ENCODE results near the gene D2HGDH.
"Not testable (repeated sequence)": the region's sequence is repeated elsewhere in the genome, so short reads cannot be mapped to it uniquely, and the experiment has no call there.

D2HGDH gene

DNA sequence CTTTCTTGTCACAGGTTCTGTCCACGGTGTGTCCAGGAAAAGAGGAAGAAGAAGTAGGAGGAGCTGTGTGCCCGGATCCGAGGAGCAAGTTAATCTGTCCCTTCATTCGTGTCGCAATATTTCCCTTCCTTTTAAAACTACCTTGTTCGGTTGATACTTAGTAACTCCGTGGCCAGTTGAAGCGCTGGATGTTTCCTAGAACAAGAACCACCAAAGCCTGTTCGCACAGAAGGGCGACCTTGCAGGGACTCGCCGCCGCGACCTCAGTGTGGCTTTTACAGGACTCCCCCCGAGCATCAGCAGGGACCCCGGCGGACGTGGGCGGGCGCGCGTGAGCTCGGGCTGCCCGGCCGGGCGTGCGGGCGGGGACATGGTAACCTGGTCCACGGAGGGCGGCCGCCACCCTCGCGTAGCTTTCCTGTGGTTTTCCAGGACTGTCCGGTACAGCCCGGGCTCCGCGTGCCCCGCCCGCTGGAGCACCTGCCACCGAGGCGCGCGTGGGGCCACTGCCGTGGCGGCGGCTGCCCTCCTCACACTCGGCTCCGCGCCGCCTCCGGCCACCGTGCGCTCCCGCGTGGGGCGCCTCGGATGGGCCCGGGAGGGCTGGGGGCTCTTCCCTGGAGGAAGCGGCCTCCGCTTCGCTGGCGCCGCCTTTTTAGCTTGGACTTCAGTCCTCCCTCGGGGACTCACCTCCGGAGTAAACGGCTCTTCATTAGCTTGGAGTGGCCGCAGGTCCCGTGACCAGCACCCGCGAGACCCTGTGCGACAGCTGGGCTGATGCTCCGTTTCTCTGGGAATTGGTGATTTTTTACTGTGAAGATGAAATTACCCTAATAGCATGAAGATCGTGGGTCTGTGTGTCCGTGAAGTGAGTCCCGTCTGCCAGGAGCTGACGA, 9.2 kb upstream of the D2HGDH start:
- DNase-seq (ENCODE audit: low read depth), result no peak

DNA sequence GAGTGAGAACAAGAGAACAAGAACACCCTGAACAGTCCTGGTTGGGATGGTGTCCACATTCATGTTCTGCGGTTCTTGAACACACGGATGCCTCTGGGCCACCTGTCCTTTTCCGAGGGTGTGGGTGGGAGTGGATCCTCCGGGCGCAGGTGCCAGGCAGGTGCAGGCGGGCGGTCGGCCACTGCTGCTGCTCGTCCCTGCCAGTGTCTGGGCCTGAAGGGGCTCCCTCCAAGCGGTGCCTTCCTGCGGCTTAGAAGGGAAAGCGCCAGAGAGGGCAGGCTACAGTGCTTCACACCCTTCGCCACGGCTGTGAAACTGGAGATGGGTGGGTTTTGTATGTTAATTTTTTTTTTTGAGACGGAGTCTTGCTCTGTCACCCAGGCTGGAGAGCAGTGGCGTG, 8.0 kb upstream of the D2HGDH start:
- no peak for DNase-seq (ENCODE audit: low read depth)

GRCh38 chr2:241728000-241728399, 6.4 kb upstream of the D2HGDH start:
- no peak for DNase-seq (ENCODE audit: low read depth)

DNA sequence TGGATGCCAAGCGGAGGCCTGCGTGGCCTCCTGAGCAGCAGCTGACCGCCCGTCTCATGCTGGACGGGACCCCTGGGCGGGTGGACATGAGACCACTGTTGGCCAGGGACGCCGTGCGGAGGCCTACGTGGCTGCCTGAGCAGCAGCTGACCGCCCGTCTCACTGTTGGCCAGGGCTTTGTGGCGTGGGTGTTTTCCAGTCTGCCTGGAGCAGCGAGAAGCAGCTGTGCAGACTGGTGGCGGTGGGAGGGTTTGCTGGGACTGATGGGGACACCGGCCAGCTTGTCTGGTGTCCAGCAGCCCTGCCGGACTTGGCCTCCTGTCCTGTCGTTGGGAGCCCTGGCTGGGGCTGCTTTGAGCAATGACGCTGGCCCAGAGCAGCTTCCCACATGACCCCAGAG, 5.8 kb upstream of the D2HGDH start:
- DNase-seq (ENCODE audit: low read depth), result no peak

- no peak for DNase-seq (ENCODE audit: low read depth)
These were observed 4.6 kb upstream of the D2HGDH start for GRCh38 chr2:241729868-241730267.

DNA sequence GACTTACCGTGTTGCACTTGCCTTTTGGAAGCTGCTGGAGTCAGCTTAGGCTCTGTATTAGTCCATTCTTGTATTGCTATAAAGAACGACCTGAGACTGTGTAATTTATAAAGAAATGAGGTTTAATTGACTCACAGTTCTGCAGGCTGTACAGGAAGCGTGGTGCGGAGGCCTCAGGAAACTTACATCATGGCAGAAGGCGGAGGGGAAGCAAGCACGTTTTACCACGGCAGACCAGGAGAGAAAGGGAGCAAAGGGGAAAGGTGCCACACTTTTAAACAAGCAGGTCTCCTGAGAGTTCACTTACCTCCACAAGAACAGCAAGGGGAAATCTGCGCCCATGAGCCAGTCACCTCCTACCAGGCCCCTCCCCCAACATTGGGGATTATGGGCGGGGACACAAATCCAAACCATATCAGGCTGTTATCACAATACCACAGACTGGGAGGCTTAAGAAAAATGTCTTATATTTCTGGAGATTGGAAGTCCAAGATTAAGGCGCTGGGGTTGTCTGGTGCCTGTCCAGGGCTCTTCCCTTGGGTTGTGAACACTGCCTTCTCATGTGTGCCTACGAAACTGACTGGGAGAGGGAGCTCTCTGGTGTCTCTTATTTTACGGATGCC, 3.6 kb upstream of the D2HGDH start:
- no peak for DNase-seq (ENCODE audit: low read depth)

GRCh38 chr2:241732513-241733186, 1.8 kb upstream of the D2HGDH start:
- DNase-seq (ENCODE audit: low read depth), result not testable (repeated sequence)

- no peak for DNase-seq (ENCODE audit: low read depth)
These were observed 831 bp upstream of the D2HGDH start for GRCh38 chr2:241733391-241734207.

DNA sequence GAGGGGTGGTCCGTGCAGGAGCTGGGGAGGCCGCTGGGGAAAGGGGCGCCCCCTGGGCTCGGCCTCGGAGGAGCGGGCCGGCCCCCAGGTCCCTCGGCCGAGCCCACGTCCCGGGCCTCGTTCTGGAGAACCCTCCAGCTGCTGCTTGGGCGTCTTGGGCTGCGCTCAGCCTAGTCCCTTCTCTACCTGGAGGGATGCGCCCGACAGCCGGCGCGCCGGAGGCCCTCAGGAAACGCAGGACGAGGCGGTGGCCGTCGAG, 293 bp upstream of the D2HGDH start:
- DNase-seq (ENCODE audit: low read depth), result no peak

GRCh38 chr2:241736111-241736510, 1.7 kb downstream of the D2HGDH start:
- no peak for DNase-seq (ENCODE audit: low read depth)

- no peak for DNase-seq (ENCODE audit: low read depth)
These were observed 3.7 kb downstream of the D2HGDH start for GRCh38 chr2:241738040-241738686.

GRCh38 chr2:241739177-241739576, 4.7 kb downstream of the D2HGDH start:
- no peak for DNase-seq (ENCODE audit: low read depth)

DNA sequence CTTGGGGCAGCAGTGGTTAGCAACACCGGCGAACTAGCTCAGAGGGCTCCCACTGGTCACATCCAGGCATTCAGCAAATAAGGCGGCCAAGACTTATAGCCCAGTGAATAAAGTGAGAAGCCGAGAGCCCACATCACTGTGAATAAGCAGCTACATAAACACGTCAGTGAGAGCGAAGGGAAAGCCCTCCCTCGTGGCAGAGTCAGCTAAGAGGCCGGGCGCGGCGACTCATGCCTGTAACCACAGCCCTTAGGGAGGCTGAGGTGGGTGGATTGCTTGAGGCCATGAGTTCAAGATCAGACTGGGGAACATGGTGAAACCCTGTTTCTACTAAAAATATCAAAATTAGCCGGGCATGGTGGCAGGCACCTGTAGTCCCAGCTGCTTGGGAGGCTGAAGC, 5.2 kb downstream of the D2HGDH start:
- peak; percentile 22 for DNase-seq (ENCODE audit: low read depth)

DNA sequence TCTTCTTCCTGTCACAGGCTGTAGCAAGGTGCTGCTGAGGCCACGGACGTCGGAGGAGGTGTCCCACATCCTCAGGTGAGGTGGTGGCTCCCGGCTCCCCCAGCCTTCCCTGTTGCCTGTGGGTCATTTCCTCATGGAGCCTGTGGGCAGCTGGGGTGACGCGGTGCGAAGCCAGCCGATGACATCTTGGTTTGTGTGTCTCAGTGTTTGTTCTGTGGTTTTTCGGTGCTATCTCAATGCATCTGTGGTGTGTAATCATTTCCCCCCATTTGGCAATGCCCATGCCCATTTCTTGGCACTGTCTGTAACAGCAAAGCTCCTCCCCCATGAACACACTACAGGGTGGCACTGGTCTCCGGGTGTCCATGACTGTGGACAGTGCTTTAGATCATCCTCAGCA, 6.6 kb downstream of the D2HGDH start:
- peak; percentile 10 for DNase-seq (ENCODE audit: low read depth)

- DNase-seq (ENCODE audit: low read depth), result no peak
These were observed 8.0 kb downstream of the D2HGDH start for GRCh38 chr2:241742320-241742939.

DNA sequence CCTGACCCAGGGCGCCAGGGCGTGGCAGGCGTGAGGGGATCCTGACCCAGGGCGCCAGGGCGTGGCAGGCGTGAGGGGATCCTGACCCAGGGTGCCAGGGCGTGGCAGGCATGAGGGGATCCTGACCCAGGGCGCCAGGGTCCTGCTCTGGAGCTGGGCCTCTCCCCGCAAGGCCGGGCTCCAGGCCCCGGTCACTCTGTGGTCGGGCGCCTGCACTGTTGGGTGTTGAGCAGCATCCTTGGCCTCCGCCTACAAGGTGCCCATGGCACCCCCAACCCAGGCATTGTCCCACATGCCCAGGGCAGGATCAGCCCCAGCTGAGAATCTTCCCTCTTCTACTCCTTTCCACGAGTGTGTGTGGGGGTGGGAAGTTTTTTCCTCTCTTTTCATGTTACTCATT, 8.6 kb downstream of the D2HGDH start:
- DNase-seq (ENCODE audit: low read depth), result not testable (repeated sequence)

DNA sequence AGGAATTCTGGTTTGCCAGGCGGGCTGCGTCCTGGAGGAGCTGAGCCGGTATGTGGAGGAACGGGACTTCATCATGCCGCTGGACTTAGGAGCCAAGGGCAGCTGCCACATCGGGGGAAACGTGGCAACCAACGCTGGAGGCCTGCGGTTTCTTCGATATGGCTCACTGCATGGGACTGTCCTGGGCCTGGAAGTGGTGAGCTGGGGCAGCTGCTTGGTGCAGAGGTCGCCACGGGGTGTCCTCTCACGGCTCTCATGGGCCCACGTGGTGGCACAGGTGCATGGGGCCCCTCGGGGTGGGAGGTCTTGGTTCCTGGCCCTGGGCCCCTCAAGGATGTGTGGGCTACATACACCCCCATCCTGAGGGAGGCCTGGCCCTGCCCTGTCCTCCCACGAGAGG, 9.2 kb downstream of the D2HGDH start:
- DNase-seq (ENCODE audit: low read depth), result no peak

GRCh38 chr2:241744028-241744754, 9.8 kb downstream of the D2HGDH start:
- no peak for DNase-seq (ENCODE audit: low read depth)

DNA sequence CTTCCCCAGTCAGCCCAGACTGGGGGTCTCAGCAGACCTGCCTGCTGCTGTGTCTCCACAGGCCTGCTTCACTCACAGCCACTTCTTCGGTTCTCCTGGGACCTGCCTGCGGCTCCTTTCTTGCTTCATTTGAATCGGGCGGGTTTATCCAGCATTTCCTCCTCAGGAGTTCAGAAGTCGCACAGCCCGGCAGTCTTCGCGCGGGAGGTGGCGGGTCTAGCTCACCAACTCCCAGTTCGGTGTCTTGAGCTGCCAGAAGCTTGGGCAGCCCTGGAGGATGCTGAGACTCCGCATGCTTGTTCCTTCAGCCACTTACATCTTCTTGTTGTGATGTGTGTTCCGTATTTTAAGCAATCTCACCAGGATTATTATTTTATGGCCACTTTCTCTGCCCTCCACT, 10.8 kb downstream of the D2HGDH start:
- no peak for DNase-seq (ENCODE audit: low read depth)

DNA sequence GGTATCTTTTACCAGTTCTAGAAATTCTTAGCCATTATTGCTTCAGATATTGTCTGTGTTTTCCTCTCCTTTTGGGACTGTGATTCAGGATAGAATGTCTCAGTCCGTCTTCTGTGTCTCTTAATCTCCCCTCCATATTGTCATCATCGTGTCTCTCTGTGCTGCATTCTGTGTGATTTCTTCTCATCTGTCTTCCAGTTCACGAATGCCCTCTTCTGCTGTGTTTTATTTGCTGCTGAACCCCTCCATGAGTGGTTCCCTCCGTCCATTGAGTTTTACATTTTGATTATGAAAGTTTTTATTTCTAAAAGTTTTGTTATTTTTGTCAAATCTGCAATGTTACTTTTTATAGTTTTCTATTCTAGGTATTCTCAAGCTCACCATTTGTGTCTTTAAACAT, 11.7 kb downstream of the D2HGDH start:
- DNase-seq (ENCODE audit: low read depth), result no peak

All from fibroblast of gingiva (primary cell).